K562 (cell line): Measurements from ENCODE around the gene SRSF9. TPM values are rescaled to one million over a fixed set of nuclear protein-coding genes. Genes with fewer than 3 reads are reported as not detected.

ENCODE experiments used
- CHD1 ChIP-seq: fragments of 200-600 bp; sonication (generic); IDR thresholded peaks from one replicate; pipeline ENCODE4 v1.6.1; 2012; ENCODE audit warnings: mild to moderate bottlenecking, moderate library complexity, low read length, inconsistent platforms
- CREM ChIP-seq: IDR thresholded peaks from 2 replicates; pipeline ENCODE4 v1.6.1; 2014; ENCODE audit warnings: antibody characterized with exemption, low read depth
- CTCFL ChIP-seq: IDR thresholded peaks from 2 replicates; pipeline ENCODE4 v1.6.1; 2011; ENCODE audit warnings: borderline replicate concordance, low read depth, mild to moderate bottlenecking, moderate library complexity, low read length; ENCODE audit not compliant: insufficient read depth, poor library complexity, severe bottlenecking
- ETS2 ChIP-seq: IDR thresholded peaks from 2 replicates; pipeline ENCODE4 v1.6.1; 2016; ENCODE audit warnings: borderline replicate concordance, missing genetic modification characterization, mild to moderate bottlenecking, moderate library complexity, missing compliant biosample characterization; ENCODE audit not compliant: poor library complexity, severe bottlenecking
- FOXM1 ChIP-seq, 2 experiments: fragments of 450-650 bp in 1 of 2; sonication (generic) in 1 of 2; formaldehyde crosslinking in 1 of 2; IDR thresholded peaks; 2 replicates each; pipeline versions ENCODE4 v1.6.1 to v1.9.0; 2017 to 2022; ENCODE audit warnings: low read depth in 2 of 2, mild to moderate bottlenecking in 2 of 2, missing genetic modification reagents in 1 of 2, moderate library complexity in 1 of 2
- HBP1 ChIP-seq: fragments of 450-650 bp; formaldehyde crosslinking; IDR thresholded peaks from 2 replicates; pipeline ENCODE4 v1.4.0; 2022; ENCODE audit warnings: missing genetic modification characterization
- KDM1A ChIP-seq, 2 experiments: fragments of 450-650 bp; IDR thresholded peaks; 2 replicates each; pipeline ENCODE4 v1.6.1; 2016; ENCODE audit warnings: mild to moderate bottlenecking in 2 of 2
- NR3C1 ChIP-seq: sonication (generic); formaldehyde crosslinking; IDR thresholded peaks from 2 replicates; pipeline ENCODE4 v1.8.1; 2022; ENCODE audit warnings: missing genetic modification reagents
- PHB ChIP-seq: fragments of 250-450 bp; sonication (Bioruptor Pico); IDR thresholded peaks from 2 replicates; pipeline ENCODE4 v1.5.0; 2021
- RBM22 ChIP-seq: fragments of 200-400 bp; formaldehyde crosslinking; IDR thresholded peaks from 2 replicates; pipeline ENCODE4 v1.6.1; 2018; ENCODE audit warnings: low read length, low read depth; ENCODE audit not compliant: poor library complexity, severe bottlenecking
- XRCC4 ChIP-seq: IDR thresholded peaks from one replicate; pipeline ENCODE4 v1.6.1; 2011; ENCODE audit not compliant: insufficient read depth, insufficient read length; ENCODE audit errors: extremely low read depth
- ZNF695 ChIP-seq: fragments of 450-650 bp; formaldehyde crosslinking; IDR thresholded peaks from 2 replicates; pipeline ENCODE4 v1.4.0; 2020; ENCODE audit warnings: mild to moderate bottlenecking, moderate library complexity
- ZNF740 ChIP-seq, 3 experiments: fragments of 200-800 bp in 1 of 3; sonication (Bioruptor generic) in 1 of 3; sonication (generic) in 1 of 3; formaldehyde crosslinking in 1 of 3; IDR thresholded peaks; 2 replicates each; pipeline versions ENCODE4 v1.6.1 to v1.8.0; 2016 to 2022; ENCODE audit warnings: mild to moderate bottlenecking in 2 of 3, missing compliant biosample characterization in 2 of 3, missing genetic modification characterization in 2 of 3, missing genetic modification reagents in 1 of 3
- polyA plus RNA-seq, 8 experiments: library from polyadenylated mRNA; depleted of rRNA in 4 of 8; stranded (reverse) in 5 of 8; unstranded in 3 of 8; fragments of >200 nt; fragmentation: Nextera tagmentation in 2 of 8; fragmentation: Illumina TruSeq in 1 of 8; extraction: Ambion mirVana in 2 of 8; extraction: Trizol in 1 of 8; gene quantifications; 2 replicates each; pipeline versions ENCODE4 v1.2.1 to v1.2.3, GENCODE V29; 2011 to 2014; ENCODE audit warnings: inconsistent platforms in 1 of 8, missing spikeins in 1 of 8
- total RNA-seq, 7 experiments: library from RNA; depleted of rRNA in 6 of 7; stranded (reverse); fragments of >200 nt in 6 of 7; fragmentation: Illumina TruSeq in 2 of 7; extraction: Trizol in 2 of 7; gene quantifications; 2 replicates each; pipeline versions ENCODE4 v1.2.1 to v1.2.3, GENCODE V29; 2011 to 2021; ENCODE audit warnings: low replicate concordance in 1 of 7
- TF ChIP-seq, protein P1 (sequence below): fragments of 250-450 bp; sonication (Bioruptor Pico); IDR thresholded peaks from 2 replicates; pipeline ENCODE4 v1.4.0; 2020; ENCODE audit warnings: mild to moderate bottlenecking, moderate library complexity, borderline replicate concordance
- TF ChIP-seq, protein P2 (sequence below): fragments of 450-650 bp; IDR thresholded peaks from 2 replicates; pipeline ENCODE4 v1.6.1; 2016; ENCODE audit warnings: missing biosample characterization, missing genetic modification characterization

Gene SRSF9
- total and polyA plus RNA-seq, 9 of the 15 experiments (the other 6 are each of a cell fraction or from before 2014, with no cell fraction given), result 40.3 to 291 (median 230) TPM

GRCh38 chr12:120468821-120469449 lies 613 bp downstream of the SRSF9 start (continued):
- no peak for TF ChIP-seq XRCC4
- peak in 1 of 2 experiments; percentile 55; a peak in 1 of 4 replicates for TF ChIP-seq KDM1A (IDR thresholded peaks at IDR 0.05)
- peak; percentile 91 for TF ChIP-seq CTCFL
- TF ChIP-seq, protein P1, sequence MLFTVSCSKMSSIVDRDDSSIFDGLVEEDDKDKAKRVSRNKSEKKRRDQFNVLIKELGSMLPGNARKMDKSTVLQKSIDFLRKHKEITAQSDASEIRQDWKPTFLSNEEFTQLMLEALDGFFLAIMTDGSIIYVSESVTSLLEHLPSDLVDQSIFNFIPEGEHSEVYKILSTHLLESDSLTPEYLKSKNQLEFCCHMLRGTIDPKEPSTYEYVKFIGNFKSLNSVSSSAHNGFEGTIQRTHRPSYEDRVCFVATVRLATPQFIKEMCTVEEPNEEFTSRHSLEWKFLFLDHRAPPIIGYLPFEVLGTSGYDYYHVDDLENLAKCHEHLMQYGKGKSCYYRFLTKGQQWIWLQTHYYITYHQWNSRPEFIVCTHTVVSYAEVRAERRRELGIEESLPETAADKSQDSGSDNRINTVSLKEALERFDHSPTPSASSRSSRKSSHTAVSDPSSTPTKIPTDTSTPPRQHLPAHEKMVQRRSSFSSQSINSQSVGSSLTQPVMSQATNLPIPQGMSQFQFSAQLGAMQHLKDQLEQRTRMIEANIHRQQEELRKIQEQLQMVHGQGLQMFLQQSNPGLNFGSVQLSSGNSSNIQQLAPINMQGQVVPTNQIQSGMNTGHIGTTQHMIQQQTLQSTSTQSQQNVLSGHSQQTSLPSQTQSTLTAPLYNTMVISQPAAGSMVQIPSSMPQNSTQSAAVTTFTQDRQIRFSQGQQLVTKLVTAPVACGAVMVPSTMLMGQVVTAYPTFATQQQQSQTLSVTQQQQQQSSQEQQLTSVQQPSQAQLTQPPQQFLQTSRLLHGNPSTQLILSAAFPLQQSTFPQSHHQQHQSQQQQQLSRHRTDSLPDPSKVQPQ, result no peak
- TF ChIP-seq CHD1, result peak; percentile 91
- peak; percentile 43 for TF ChIP-seq RBM22
- TF ChIP-seq ZNF740 (CRISPR knock-in tag; IDR thresholded peaks at IDR 0.05), result no peak
- TF ChIP-seq ZNF740 (tag; IDR thresholded peaks at IDR 0.05), result peak in 1 of 2 experiments; percentile 52; a peak in 1 of 4 replicates
- TF ChIP-seq ZNF695 (CRISPR knock-in tag), result no peak
- TF ChIP-seq PHB (CRISPR knock-in tag), result 0 out of 2 replicates have a peak, but pooled peaks have one; percentile 39
- no peak for TF ChIP-seq ETS2 (tag)
- TF ChIP-seq HBP1, result no peak
- TF ChIP-seq, protein P2, sequence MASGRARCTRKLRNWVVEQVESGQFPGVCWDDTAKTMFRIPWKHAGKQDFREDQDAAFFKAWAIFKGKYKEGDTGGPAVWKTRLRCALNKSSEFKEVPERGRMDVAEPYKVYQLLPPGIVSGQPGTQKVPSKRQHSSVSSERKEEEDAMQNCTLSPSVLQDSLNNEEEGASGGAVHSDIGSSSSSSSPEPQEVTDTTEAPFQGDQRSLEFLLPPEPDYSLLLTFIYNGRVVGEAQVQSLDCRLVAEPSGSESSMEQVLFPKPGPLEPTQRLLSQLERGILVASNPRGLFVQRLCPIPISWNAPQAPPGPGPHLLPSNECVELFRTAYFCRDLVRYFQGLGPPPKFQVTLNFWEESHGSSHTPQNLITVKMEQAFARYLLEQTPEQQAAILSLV (tag), result no peak
- 0 out of 2 replicates have a peak, but pooled peaks have one; percentile 9 for TF ChIP-seq CREM
- no peak for TF ChIP-seq NR3C1 (CRISPR knock-in tag)
- no peak for TF ChIP-seq FOXM1 (IDR thresholded peaks at IDR 0.05; ENCODE audit: low read depth)
- TF ChIP-seq FOXM1 (CRISPR knock-in tag; IDR thresholded peaks at IDR 0.05; ENCODE audit: low read depth), result 0 out of 2 replicates have a peak, but pooled peaks have one; percentile 7
